HepG2 (cell line): Measurements from ENCODE around the gene FAM174C. TPM values are rescaled to one million over a fixed set of nuclear protein-coding genes. Genes with fewer than 3 reads are reported as not detected.

Source experiments
- ATAC-seq: fragments of 200-7000 bp; cut with Tn5 transposase; 3 replicates; pipeline ENCODE4 v1.9.1; 2020; ENCODE audit warnings: mild to moderate bottlenecking, moderate library complexity
- BruUV-seq: library from RNA; stranded (reverse); fragments of 400-500 nt; replicated peaks from 2 replicates; lab custom pipeline; 2021; lab: Mats Ljungman, UMichigan
- CTCF ChIA-PET: fragments of 300-600 bp; formaldehyde crosslinking; extraction: SDS; loops from one replicate; lab custom pipeline; 2021; ENCODE audit warnings: low total read pairs, inconsistent platforms, low intra/inter-chr PET ratio; lab: Yijun Ruan, JAX
- POLR2A ChIA-PET: fragments of 350-600 bp; sonication (Branson Sonifier 250); formaldehyde crosslinking; loops from one replicate; lab custom pipeline; 2020; ENCODE audit warnings: antibody characterized with exemption, inconsistent platforms; lab: Yijun Ruan, JAX
- DNase-seq: peaks from one replicate; pipeline ENCODE4 v3.0.0-alpha.2; 2015; ENCODE audit warnings: low spot score
- FAIRE-seq: peaks from 3 replicates; lab custom pipeline; 2011; peaks lifted over from hg19 to GRCh38; lab: Jason Lieb, UNC
- H2AFZ ChIP-seq: one replicate; pipeline ENCODE4 v1.6.1; 2011; ENCODE audit warnings: low read length, inconsistent platforms
- H3K27ac ChIP-seq: fragments of 300-600 bp; 3 replicates; pipeline ENCODE4 v1.8.0; 2011; ENCODE audit warnings: mixed run types, mild to moderate bottlenecking, mixed read lengths, low read length, inconsistent platforms; ENCODE audit not compliant: insufficient read depth; ENCODE audit errors: extremely low read length
- H3K27me3 ChIP-seq, 2 experiments: fragments of 200-600 bp in 1 of 2; 2 replicates in 1 of 2; 3 replicates in 1 of 2; pipeline versions ENCODE4 v1.6.0 to v1.8.0; 2011; ENCODE audit warnings: low read length in 2 of 2, mild to moderate bottlenecking in 2 of 2, moderate library complexity in 2 of 2, inconsistent platforms in 1 of 2; ENCODE audit not compliant: insufficient read depth in 2 of 2, control insufficient read depth in 1 of 2
- H3K36me3 ChIP-seq, 2 experiments: fragments of 200-600 bp in 1 of 2; replicated peaks in 1 of 2; 2 replicates in 1 of 2; 3 replicates in 1 of 2; pipeline versions ENCODE4 v1.5.1 to v1.8.0; 2011; ENCODE audit warnings: low read length in 2 of 2, inconsistent platforms in 1 of 2; ENCODE audit not compliant: insufficient read depth in 2 of 2, control insufficient read depth in 1 of 2
- H3K4me1 ChIP-seq: 2 replicates; pipeline ENCODE4 v1.5.1; 2012; ENCODE audit warnings: low read length, inconsistent platforms; ENCODE audit not compliant: insufficient read depth
- H3K4me2 ChIP-seq: 2 replicates; pipeline ENCODE4 v1.6.0; 2011; ENCODE audit warnings: low read depth, low read length, inconsistent platforms
- H3K4me3 ChIP-seq, 3 experiments: fragments of 200-600 bp in 1 of 3; sonication (generic), shearing (Covaris generic) in 1 of 3; replicated peaks in 1 of 3; 2 replicates each; pipeline ENCODE4 v1.5.1; 2011 to 2016; ENCODE audit warnings: low read length in 3 of 3, inconsistent platforms in 2 of 3, low read depth in 2 of 3, mild to moderate bottlenecking in 2 of 3, control low read depth in 1 of 3, mixed read lengths in 1 of 3; ENCODE audit not compliant: insufficient read depth in 1 of 3
- H3K79me2 ChIP-seq: one replicate; pipeline ENCODE4 v1.6.1; 2011; ENCODE audit warnings: low read length, inconsistent platforms; ENCODE audit not compliant: insufficient read depth
- H3K9ac ChIP-seq: 2 replicates; pipeline ENCODE4 v1.6.0; 2011; ENCODE audit warnings: mild to moderate bottlenecking, low read depth, low read length, inconsistent platforms; ENCODE audit not compliant: insufficient read depth
- H3K9me3 ChIP-seq: 2 replicates; pipeline ENCODE4 v1.5.1; 2012; ENCODE audit warnings: mild to moderate bottlenecking, low read length
- H4K20me1 ChIP-seq: 2 replicates; pipeline ENCODE4 v1.6.0; 2011; ENCODE audit warnings: inconsistent platforms, mild to moderate bottlenecking, low read length, moderate library complexity; ENCODE audit not compliant: insufficient read depth
- CEBPB ChIP-seq: IDR thresholded peaks from 2 replicates; pipeline ENCODE4 v1.6.1; 2011; ENCODE audit warnings: low read depth, low read length, improper control_type of control experiment, borderline replicate concordance
- CEBPG ChIP-seq: IDR thresholded peaks from 2 replicates; pipeline ENCODE4 v1.6.1; 2016
- LCORL ChIP-seq, 2 experiments: fragments of 450-650 bp in 1 of 2; sonication (generic) in 1 of 2; formaldehyde crosslinking in 1 of 2; IDR thresholded peaks; 2 replicates each; pipeline versions ENCODE4 v1.5.0 to v1.6.1; 2017 to 2020; ENCODE audit warnings: antibody characterized with exemption in 1 of 2, missing genetic modification reagents in 1 of 2
- SMARCE1 ChIP-seq: fragments of 450-650 bp; IDR thresholded peaks from 2 replicates; pipeline ENCODE4 v1.6.1; 2017; ENCODE audit warnings: borderline replicate concordance
- ZIK1 ChIP-seq: sonication (generic); formaldehyde crosslinking; IDR thresholded peaks from 2 replicates; pipeline ENCODE4 v1.5.0; 2020; ENCODE audit warnings: mild to moderate bottlenecking, low read depth, missing genetic modification reagents, borderline replicate concordance
- ZNF343 ChIP-seq: sonication (generic); formaldehyde crosslinking; IDR thresholded peaks from 2 replicates; pipeline ENCODE4 v1.4.0; 2020; ENCODE audit warnings: mild to moderate bottlenecking, missing genetic modification reagents
- ZNF501 ChIP-seq: sonication (generic); formaldehyde crosslinking; IDR thresholded peaks from 2 replicates; pipeline ENCODE4 v1.5.1; 2020; ENCODE audit warnings: mild to moderate bottlenecking, moderate library complexity, missing genetic modification reagents
- ZNF761 ChIP-seq: sonication (generic); formaldehyde crosslinking; conservative IDR thresholded peaks from 2 replicates; pipeline ENCODE4 v1.4.0; 2020; ENCODE audit warnings: mild to moderate bottlenecking, missing genetic modification reagents
- WGBS: methylation state at CpG from one replicate; pipeline ENCODE4 v1.1.6; 2017; ENCODE audit warnings: low lambda C conversion rate; 5-methylcytosine and 5-hydroxymethylcytosine counted together
- in situ Hi-C: cut with HindIII; loops from 2 replicates; pipeline ENCODE4 v1.10.0; 2017; ENCODE audit warnings: low pct_unique_long_range_greater_than_20kb; ENCODE audit not compliant: extremely low pct_ligation_motif_present
- intact Hi-C: fragments of 100-400 bp; cut with micrococcal nuclease; formaldehyde crosslinking; loops from one replicate; pipeline ENCODE4 v1.10.0; 2022; ENCODE audit not compliant: unreplicated experiment
- polyA plus RNA-seq, 8 experiments: library from polyadenylated mRNA; depleted of rRNA in 3 of 8; stranded (reverse) in 7 of 8; unstranded in 1 of 8; fragments of >200 nt; fragmentation: Illumina TruSeq in 4 of 8; extraction: Trizol in 4 of 8; gene quantifications; 2 replicates each; pipeline versions ENCODE4 v1.2.1 to v1.2.3, GENCODE V29; 2011 to 2016; ENCODE audit warnings: low read depth in 4 of 8, missing spikeins in 1 of 8, mixed read lengths in 1 of 8; ENCODE audit not compliant: insufficient read depth in 1 of 8
- total RNA-seq, 5 experiments: library from RNA; depleted of rRNA; stranded (reverse); fragments of >200 nt; fragmentation: Illumina TruSeq; extraction: Trizol; gene quantifications; 2 replicates each; pipeline ENCODE4 v1.2.3, GENCODE V29; 2016; ENCODE audit warnings: low read depth in 1 of 5
- TF ChIP-seq, protein P1 (sequence below): sonication (generic); formaldehyde crosslinking; IDR thresholded peaks from 2 replicates; pipeline ENCODE4 v1.4.0; 2020; ENCODE audit warnings: missing genetic modification reagents

Gene FAM174C
- total and polyA plus RNA-seq, 2 of the 13 experiments (the other 11 are each of a cell fraction or from before 2014, with no cell fraction given) = 19.5 to 31.3 TPM

DNA sequence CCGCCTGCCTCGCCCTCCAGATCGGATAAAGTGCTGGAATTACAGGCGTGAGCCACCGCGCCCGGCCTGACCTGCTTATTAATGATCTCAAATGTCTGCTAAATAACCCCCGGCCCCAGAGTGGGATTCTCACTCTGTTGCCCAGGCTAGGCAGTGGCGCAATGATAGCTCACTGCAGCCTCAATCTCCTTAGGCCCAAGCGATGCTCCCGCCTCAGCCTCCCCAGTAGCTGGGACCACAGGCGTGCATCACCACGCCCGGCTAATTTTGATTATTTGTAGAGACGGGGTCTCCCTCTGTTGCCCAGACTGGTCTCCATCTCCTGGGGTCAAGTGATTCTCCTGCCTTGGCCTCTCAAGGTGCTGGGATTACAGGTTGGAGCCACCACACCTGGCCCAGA is 34.4 kb upstream of the FAM174C start:
- 53% methylated on average over 12 of the region's 15 CpGs for WGBS
- no peak overlapping the region for H2AFZ ChIP-seq
- H3K4me2 ChIP-seq = peak overlapping the region; percentile 81
- H4K20me1 ChIP-seq = no peaks in the 10 kb centered on the region
- no peak for TF ChIP-seq ZIK1 (CRISPR knock-in tag)
- TF ChIP-seq ZNF761 = 0 out of 2 replicates have a peak, but pooled peaks have one; percentile 16
- TF ChIP-seq CEBPG (CRISPR knock-in tag) = peak; percentile 47; the same call in 1 of the 2 replicates
- TF ChIP-seq, protein P1, sequence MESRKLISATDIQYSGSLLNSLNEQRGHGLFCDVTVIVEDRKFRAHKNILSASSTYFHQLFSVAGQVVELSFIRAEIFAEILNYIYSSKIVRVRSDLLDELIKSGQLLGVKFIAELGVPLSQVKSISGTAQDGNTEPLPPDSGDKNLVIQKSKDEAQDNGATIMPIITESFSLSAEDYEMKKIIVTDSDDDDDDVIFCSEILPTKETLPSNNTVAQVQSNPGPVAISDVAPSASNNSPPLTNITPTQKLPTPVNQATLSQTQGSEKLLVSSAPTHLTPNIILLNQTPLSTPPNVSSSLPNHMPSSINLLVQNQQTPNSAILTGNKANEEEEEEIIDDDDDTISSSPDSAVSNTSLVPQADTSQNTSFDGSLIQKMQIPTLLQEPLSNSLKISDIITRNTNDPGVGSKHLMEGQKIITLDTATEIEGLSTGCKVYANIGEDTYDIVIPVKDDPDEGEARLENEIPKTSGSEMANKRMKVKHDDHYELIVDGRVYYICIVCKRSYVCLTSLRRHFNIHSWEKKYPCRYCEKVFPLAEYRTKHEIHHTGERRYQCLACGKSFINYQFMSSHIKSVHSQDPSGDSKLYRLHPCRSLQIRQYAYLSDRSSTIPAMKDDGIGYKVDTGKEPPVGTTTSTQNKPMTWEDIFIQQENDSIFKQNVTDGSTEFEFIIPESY (CRISPR knock-in tag) = 0 out of 2 replicates have a peak, but pooled peaks have one; percentile 8
- no peak for TF ChIP-seq LCORL (IDR thresholded peaks at IDR 0.05)
- TF ChIP-seq LCORL (CRISPR knock-in tag; IDR thresholded peaks at IDR 0.05) = peak; percentile 48; the same call in 1 of the 2 replicates
- TF ChIP-seq ZNF501 (CRISPR knock-in tag) = 0 out of 2 replicates have a peak, but pooled peaks have one; percentile 10
- TF ChIP-seq CEBPB = peak; percentile 39; the same call in 1 of the 2 replicates
- no peak for TF ChIP-seq SMARCE1
- 0 out of 2 replicates have a peak, but pooled peaks have one; percentile 17 for TF ChIP-seq ZNF343 (CRISPR knock-in tag)
- no peak for FAIRE-seq
- H3K4me3 ChIP-seq = peak overlapping the region; percentile 80 to 93 (median 90)
- POLR2A ChIA-PET = interaction anchor here (1.0 to 10.1 kb wide), 7 partner anchors 8 to 569 kb away, joined by 3 to 469 read pairs (median 5); partner anchors contain the start of gene CIRBP
- CTCF ChIA-PET = interaction anchor here (0.9 to 2.2 kb wide), 2 partner anchors 18 to 19 kb away, joined by 4 to 17 read pairs; no protein-coding TSS in a partner anchor
- H3K36me3 ChIP-seq = no peaks in the 10 kb centered on the region
- in situ Hi-C loops = loop anchor here (5.0 kb wide), 1 partner anchor 36 kb away; the partner anchor contains the start of gene FAM174C
- no peak overlapping the region for H3K27ac ChIP-seq
- peak overlapping the region; percentile 88 for H3K9ac ChIP-seq
- no peak for DNase-seq
- no TSS peak for BruUV-seq
- H3K4me1 ChIP-seq = peaks cover 60% of the 10 kb centered on the region
- H3K9me3 ChIP-seq = no peaks in the 10 kb centered on the region
- peaks cover 22% of the 10 kb centered on the region for H3K79me2 ChIP-seq
- H3K27me3 ChIP-seq = no peaks in the 10 kb centered on the region
- intact Hi-C loops = no loop called here
- no peak for ATAC-seq
